OCI-LY3 (cell line): ENCODE data around the gene ZNF79.

Experiments used
- EZH2phosphoT487 ChIP-seq: fragments of 200-600 bp; shearing (Covaris generic); IDR thresholded peaks from 2 replicates; pipeline ENCODE4 v1.6.1; 2018; ENCODE audit warnings: antibody characterized with exemption, mixed run types, low read depth
- TF ChIP-seq, protein P1 (sequence below): fragments of 200-600, 300-600 bp; sonication (generic); IDR thresholded peaks from 2 replicates; pipeline ENCODE4 v1.5.1; 2014; ENCODE audit warnings: antibody characterized with exemption, low read length, low read depth

DNA sequence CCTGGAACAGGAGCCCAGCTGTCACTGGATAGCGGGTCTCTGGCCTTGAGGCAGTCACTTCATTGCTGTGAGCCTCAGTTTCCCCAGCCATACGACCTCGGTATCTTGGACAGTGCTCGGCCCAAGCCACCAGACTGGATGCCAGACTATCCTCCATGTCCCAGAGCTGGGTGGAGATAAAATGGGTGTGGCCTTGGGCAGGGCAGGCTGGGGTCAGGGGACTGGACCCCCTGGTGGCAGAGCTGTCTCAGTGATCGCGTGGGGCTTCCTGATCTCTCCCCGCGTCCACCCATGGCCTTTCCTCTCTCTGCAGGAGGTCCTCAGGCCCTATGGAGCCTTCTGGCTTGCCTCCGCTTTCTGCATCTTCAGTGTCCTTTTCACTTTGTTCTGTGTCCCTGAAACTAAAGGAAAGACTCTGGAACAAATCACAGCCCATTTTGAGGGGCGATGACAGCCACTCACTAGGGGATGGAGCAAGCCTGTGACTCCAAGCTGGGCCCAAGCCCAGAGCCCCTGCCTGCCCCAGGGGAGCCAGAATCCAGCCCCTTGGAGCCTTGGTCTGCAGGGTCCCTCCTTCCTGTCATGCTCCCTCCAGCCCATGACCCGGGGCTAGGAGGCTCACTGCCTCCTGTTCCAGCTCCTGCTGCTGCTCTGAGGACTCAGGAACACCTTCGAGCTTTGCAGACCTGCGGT, 17.2 kb upstream of the ZNF79 start:
- TF ChIP-seq, protein P1, sequence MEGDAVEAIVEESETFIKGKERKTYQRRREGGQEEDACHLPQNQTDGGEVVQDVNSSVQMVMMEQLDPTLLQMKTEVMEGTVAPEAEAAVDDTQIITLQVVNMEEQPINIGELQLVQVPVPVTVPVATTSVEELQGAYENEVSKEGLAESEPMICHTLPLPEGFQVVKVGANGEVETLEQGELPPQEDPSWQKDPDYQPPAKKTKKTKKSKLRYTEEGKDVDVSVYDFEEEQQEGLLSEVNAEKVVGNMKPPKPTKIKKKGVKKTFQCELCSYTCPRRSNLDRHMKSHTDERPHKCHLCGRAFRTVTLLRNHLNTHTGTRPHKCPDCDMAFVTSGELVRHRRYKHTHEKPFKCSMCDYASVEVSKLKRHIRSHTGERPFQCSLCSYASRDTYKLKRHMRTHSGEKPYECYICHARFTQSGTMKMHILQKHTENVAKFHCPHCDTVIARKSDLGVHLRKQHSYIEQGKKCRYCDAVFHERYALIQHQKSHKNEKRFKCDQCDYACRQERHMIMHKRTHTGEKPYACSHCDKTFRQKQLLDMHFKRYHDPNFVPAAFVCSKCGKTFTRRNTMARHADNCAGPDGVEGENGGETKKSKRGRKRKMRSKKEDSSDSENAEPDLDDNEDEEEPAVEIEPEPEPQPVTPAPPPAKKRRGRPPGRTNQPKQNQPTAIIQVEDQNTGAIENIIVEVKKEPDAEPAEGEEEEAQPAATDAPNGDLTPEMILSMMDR = no peak
- no peak for TF ChIP-seq EZH2phosphoT487
